DMS53 treated with DMSO at 0.1 percent for 48 hours (cell line): Measurements from ENCODE around the gene PDE1C.

ENCODE experiments used
- DNase-seq: peaks from one replicate; lab custom pipeline; 2025; ENCODE audit not compliant: unreplicated experiment; lab: John Stamatoyannopoulos, UW

PDE1C gene

DNA sequence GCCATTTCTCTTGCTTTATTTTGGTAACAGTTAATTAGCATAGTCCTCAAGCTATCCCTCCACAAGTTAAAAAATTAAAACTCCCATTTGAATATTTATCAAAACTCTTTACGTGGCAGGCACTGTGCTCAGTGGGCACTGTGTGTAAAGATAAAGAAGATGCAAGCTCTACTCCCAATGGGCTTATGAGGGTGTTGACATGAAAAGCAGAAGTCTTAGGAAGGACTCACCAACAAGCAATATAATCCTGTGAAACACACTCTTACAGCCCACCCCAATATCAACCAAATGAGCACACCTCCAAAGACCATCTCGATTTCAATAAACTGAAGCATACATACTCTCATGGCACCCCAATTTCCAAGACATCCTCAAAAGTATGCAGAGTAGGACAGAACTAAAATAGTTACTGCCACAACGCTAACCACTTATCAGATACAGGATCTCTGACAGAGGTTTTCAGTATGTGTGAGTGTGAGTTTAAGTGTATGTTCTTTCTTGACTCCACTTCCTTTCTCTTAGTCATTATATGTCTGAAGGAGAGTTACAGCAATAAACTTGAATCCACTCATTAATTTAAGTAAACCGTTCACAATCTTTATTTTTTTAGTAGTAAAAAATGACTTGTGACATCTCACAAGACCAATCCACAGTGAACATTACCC lies 120.0 kb downstream of the PDE1C start:
- DNase-seq: no peak

DNA sequence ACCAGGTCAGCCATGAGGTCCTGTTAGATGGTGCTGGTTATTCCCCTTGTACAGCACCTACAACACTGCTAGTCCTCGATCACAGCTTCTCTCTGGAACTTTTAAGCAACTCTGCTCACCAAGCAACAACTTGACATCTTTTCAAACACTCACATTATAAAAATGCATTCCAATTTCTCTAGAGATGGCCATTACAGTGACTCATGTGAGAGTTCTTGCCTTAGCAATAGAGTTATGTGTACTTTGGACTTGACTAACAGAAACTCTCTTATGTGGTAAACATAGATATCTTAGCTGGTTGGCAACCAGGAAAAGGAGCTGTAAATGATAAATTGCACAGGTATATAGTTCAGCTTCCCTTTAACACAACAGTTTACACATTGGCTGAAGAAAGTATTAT lies 122.2 kb downstream of the PDE1C start:
- DNase-seq: peak; percentile 79

DNA sequence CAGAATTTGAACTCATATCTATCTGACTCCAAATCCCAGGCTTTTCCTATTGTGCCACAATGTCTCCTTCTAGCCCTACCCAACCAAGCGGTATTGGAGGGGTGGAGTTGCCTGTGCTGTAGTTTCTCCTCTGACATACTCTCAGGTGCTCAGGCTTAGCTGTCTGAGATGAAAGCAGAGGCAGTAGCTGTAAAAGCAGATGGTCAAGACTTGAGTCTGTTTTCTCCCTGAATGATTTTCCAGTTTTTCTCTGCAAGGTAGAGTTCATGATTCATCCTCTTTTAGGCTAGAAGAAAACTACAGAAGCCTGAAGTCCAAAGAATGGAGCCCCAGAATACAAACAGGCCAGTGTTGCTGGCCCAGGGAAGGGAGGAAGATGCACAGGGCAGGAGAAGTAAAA lies 130.0 kb downstream of the PDE1C start:
- DNase-seq: no peak

DNA sequence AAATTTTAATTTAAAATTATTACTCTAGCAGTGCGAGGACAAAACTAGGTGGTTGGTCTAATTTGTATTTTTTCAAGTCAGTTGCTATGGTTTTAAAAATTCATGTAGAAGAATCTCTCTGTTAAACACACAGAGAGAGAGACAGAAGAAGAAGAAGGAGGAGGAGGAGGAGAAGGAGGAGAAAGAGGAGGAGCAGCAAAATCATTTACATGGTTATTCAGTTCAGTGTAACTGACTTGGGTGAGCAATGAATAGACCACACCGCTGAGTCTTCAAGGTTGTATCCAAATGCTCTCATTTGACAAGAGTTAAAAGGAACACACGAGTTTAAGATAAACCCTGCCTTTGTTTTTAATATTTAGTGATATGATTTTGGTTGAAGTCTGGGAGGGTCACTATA lies 131.1 kb downstream of the PDE1C start:
- no peak for DNase-seq

DNA sequence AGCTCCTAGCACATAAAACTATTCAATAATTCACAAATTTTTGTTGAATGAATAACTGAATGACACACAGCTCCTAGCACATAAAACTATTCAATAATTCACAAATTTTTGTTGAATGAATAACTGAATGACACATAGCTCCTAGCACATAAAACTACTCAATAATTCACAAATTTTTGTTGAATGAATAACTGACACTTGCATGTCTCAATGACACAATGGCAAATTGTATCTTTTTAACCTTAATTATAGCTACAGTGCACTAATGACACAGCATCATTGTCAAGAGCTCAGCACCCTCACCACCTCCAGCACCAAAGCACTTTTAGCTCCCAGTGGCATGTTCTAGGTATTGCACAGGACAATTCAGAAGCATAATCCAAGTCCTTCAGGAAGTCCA lies 131.6 kb downstream of the PDE1C start:
- DNase-seq: no peak

DNA sequence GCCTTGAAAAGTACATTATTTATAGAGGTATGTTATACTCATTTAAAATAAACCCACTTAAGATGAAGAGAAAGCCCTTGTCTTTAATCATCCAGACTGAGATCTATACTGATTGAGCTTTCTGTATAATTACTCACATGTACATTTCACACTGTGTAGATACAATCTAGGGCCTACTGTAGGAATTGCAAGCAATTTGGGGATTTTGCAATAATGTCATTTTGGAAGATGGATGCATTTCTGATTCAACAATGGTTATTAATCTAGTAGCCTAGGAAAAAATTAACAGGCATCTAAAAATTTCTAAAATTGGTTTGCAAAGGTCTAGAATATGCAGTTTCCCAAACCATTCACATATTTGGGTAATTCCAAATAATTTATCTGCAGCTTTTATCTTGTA lies 132.2 kb downstream of the PDE1C start:
- no peak for DNase-seq

DNA sequence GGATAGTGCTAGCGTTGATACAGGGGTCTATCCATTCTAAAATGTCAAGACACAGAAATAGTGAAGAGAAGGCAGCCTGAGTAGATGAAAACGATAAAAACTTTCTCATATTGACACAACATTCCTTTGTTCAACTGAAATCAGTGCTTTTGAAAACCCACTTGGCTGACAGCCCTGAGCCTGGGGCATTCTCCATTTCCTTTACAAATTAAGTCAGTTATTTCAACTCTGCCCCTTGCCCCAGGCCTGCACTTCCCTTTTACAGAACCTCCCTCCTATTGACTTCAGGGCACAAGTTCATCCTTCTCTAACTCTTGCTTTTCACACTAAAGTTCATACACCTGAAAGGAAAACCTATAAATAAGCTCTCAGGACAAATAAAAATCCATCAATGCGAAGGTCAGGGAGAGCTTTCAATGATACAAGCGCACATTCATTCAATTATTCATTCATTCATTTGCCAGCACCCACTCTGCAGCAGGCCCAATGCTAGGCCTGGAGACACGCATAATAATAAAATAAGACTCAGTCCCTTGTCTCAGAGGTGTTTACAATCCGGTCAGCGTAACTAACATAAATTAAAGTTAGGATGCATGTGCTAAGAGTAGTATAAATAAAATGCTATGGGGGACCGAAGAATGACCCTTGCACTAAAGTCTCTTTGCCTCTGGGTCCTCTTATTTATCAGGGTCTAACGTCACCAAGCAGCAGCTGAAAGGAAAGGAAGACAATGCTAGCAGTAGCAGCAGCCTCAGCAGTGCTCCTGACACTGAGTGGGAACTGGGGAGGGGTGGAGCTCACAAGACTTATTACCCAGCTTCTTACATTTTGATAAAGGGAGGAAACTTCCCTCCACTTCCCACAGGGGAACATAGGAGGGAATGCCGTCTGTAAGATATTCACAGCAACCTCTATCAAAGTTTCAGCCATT lies 134.8 kb downstream of the PDE1C start:
- DNase-seq: no peak

DNA sequence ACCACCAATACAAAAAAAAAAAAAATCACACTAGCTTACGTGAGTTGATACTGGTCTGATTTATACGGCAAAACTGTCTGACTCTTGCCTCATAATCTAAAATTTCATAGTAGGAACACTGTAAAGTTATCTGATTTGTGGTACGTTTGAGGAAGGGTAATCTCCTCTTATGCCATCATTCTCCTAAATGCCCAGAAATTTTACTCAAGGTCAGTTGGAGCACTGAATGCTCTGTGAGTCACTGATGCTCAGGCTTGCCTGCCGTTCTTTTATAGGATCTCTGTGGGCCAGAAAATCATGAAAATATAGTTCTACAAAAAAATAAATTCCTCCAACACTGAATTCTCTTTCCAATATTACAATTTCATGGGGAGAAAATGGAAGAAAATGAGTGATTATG lies 135.7 kb downstream of the PDE1C start:
- DNase-seq: no peak

DNA sequence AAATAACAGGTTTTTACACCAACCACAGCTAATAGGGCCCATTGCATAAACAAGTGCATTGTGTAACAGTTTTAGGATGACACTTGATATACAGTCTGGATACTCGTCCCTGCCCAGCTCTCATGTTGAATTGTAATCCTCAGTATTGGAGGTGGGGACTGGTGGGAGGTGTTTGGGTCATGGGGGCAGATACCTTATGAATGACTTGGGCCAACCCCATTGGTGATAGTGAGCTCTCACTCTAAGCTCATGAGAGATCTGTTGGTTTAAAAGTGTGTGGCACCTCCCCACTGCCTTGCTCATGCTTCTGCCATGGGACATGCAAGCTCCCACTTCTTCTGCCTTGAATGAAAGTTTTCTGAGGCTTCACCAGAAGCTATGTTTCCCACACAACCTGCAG lies 136.7 kb downstream of the PDE1C start:
- DNase-seq: no peak

DNA sequence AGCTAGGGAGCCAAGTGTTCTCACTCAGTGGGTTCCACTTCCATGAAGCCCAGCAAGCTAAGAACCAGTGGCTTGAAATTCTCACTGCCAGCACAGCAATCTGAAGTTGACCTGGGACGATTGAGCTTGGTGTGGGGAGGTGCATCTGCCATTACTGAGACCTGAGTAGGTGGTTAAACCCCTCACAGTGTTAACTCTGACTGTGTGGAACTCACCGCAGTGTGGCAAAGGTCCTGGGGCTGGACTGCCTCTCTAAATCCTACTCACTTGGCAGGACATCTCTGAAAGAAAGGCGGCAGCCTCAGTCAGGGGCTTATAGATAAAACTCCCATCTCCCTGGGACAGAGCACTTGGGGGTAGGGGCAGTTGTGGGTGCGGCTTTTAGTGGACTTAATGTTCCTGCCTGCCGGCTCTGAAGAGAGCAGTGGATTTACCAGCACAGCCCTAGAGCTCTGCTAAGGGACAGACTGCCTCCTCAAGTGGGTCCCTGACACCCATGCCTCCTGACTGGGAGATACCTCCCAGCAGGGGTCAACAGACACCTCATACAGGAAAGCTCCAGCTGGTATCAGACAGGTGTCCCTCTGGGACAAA lies 143.1 kb downstream of the PDE1C start:
- DNase-seq: no peak

DNA sequence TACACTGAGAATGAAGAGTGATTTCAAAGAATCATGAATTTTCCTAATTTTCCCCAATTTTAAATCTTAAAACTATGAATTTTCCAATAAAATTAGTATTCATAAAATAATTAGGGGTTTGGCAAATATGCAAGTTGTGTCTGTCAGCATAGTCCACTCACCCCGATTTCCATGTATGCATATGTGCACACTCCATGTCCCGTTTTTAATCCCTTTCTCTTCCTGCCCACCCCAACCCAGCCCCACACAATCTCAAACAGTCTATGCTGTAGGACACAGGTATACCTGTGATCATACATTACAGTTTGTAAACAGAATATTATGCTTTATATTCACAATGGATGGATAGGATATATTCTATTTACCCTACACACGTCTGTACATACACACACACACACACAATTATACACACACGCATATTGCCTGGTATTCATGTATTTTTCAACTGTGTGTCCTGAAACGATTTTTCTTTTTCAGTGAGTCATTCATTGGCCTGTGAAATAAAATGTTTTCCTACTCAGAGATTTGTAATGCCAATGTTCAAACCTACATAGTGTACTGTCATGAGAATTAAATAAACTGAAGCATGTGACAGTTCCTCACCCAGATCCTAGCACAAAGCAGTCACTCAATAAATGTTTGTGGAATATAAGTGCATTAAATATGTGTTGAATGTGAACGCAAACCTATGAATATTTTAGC lies 144.3 kb downstream of the PDE1C start:
- DNase-seq: no peak

DNA sequence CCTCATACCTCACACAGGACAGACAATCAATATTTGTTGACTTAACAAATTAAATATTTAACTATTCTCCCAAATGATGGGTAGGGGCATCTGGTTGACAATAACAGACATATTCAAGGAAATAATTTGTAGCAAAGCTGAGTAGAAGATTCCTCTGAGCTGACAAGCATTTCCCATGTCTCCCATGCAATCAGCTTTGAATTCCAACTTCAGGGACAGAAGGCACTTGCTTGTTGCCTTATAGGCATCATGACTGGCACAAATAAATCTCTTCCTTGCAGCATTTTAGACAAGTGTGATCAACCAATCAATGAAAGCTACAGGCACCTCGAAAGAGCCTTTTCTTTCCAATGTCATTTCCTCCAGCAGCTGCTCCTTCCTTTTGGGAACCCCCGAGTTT lies 146.0 kb downstream of the PDE1C start:
- peak; percentile 14 for DNase-seq

DNA sequence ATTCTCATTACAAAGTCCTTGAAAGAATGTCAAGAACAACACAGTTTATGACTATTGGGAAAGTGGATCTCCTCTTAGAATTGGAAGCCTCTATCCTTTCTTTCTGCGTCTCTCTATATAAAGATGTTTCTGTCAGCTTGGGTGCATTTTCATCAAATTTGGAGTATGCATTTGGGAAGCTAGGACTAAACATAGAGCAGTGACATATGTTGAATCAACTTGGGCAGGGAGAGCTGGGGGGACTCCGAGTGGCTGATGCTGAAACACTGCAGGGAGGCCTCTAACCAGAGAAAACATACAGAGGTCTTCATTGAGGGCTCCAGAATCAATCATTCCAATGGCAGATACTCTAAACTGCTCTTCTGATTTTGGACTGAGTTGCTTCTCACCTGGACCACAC lies 147.4 kb downstream of the PDE1C start:
- no peak for DNase-seq

DNA sequence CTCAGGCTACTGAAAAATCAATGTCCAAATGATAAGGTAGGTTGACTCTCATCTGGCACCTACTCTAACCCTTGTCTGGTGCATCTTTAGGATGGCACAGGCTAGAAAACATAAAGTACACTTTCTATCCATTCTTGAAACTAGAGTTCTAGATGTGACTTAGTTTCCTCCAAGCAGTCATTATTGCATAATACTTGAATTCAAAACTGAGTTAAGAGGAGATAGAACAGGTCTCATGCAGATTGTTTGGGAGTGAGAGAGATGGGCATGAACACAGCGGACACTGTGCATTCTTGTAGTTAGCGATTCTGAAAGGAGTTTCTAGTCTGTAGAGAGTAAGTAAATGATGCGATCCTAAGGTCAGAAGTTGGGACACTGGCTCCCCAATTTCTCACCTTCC lies 149.2 kb downstream of the PDE1C start:
- DNase-seq: no peak

DNA sequence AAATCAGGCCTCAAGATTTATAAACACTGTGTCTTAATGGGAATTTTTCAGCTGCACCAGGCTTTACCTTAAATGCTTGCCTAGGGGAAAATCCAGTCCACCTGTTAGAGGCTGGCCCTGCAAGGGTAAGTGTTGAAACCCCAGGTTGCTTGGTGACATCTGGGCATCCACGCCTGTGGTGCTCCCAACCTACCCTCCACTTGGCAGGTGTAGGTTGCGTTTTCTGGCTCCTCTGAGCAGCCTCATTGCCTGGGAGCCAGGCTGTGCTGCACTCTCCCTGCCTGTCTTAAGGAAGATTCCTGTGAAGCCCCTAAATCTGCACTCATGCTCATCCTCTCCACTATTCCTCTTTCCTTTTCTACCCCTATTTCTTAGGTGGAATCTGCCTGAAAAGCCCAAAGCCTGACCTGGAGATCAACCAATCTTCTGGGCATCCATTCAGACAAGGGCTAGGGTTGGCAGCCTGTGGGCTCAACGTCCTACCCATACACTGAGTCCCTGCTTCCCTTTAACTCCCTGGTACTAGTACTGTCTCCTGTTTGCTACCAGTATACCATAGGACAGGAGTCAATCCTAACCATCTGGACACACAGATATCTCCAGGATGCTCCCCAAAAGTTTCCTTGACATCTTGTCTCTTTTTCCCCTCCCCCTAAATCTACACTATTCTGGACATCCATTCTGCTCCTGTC lies 150.4 kb downstream of the PDE1C start:
- no peak for DNase-seq

DNA sequence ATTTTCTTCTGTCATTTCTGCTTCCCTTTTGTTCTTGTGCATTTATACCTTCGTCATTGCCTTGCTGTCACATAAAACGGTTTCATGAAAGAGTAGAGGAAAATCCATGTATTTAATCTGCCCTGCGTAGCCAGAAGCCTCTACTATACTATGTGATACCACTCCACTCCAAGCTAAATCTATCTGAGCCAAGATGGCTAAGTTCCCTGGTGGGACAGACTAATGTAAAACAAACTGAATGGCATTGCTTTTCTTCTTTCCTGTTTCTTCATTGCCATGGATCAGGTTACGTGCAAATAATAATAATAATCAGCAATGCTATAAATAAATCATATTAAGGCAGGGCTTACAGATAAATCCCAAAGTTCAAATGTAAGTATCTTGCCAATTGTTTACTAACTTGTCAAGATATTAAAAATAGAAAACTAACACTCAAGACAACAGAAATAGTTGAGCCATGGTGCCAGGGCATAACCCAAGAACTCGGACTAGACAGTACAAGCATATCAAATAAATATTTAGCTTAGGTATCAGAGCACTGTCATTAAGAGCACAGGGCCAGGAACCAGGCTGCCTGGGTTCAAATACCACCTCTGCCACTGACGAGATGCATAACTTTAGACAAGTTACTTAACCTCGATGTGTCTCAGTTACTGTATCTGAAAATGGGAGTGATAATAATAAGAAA lies 151.4 kb downstream of the PDE1C start:
- no peak for DNase-seq

DNA sequence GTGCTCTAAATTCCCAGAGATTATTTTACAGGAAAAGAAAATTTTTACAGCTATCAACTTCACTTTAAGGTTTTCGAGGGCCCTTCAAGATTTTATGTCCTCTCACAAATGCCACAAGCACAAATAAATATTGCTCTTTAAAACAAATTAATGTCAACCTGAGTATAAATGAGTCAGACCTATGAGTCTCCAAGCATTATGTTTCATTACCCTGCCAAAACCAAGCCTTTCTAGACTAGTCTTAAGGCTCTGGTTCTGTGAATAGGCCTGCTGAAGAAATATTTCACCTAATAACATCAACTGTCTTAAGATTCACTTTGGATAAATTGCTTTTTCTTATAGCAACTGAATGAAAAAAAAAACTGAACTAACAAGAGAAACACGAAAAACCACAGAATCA lies 153.0 kb downstream of the PDE1C start:
- no peak for DNase-seq

DNA sequence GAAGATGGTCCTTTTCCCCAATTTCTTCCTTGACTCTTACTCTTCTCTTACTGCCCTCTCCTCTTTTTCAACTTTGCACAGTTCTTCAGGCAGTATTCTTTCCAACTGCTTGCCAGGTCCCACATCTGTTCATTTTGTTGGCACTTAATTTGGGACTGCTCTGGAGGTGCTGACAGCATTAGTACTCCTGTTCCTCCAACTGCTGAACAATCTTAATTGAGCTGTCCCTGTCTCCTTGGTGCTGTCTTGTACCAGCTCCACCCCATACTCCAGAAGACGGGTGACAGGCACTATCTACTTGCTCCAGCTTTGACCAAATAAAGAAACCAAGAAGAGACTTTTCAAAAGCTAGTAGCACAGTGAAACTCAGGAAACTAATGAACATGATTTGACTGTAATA lies 160.0 kb downstream of the PDE1C start:
- DNase-seq: no peak

DNA sequence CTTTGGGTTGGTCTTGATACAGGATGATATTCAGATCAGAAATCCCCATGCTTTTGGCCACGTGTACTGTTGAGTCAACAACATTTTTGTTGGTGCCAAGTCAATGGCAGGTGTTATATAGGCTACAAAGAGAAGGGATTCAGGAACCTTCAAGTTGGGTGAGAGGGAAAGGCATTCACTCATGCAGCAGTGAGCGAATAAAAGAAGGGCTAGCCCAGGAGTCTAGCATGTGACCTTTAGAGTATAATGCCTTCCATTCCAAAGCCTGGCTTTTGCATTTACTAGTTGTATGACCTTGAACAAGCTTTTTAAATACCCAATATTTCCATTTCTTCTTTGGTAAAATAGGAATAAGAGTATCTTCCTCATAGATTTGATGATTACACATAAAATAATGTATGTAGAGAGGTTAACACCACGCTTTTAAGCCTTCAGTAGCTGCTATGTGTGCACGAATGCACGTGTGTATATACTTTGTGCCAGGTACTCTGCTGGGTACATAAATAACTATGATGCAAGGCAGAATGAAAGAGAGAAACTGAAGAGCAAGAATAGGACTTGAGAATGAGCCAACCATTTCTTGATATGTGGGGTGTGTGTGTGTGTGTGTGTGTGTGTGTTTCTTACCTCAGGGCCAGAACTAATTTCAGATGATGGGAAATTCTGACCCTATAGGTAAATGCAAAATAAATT lies 163.6 kb downstream of the PDE1C start:
- DNase-seq: no peak

DNA sequence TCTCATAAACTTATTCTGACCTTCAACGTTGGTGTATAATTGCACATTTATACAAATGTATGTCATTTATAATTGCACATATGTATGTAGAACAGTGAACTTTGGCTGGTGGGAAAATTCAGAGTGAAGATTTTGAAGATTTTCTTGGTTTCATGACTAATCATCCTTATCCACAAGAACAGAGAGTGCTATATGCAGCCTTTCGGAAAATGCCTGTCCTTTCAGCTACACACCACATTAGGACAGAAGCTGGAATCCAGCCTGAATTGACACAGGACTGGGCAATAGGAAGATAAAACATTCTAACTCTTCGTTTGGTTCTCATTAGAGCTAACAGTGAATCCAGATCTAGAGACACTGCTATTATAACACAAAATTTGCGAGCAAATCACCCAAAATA lies 166.2 kb downstream of the PDE1C start:
- DNase-seq: no peak
